H9 (cell line): ENCODE measurements around the gene RGR. TPM values are rescaled to one million over a fixed set of nuclear protein-coding genes. Genes with fewer than 3 reads are reported as not detected.

Experiments used
- DNase-seq: peaks from one replicate; pipeline ENCODE4 v3.0.0-alpha.2; 2017
- H2AFZ ChIP-seq: one replicate; pipeline ENCODE4 v1.6.1; 2013; ENCODE audit warnings: mild to moderate bottlenecking, low read length, control low read depth, moderate library complexity
- H2AK5ac ChIP-seq: 2 replicates; pipeline ENCODE4 v1.6.1; 2013; ENCODE audit warnings: low read length, control low read depth, mixed read lengths; ENCODE audit not compliant: insufficient read length
- H2BK120ac ChIP-seq: one replicate; pipeline ENCODE4 v1.6.1; 2013; ENCODE audit warnings: low read depth, mild to moderate bottlenecking, low read length, control low read depth, inconsistent platforms; ENCODE audit not compliant: poor library complexity, severe bottlenecking
- H2BK12ac ChIP-seq: 2 replicates; pipeline ENCODE4 v1.6.1; 2013; ENCODE audit warnings: low read length, control low read depth, mixed read lengths, low read depth; ENCODE audit not compliant: insufficient read length
- H2BK15ac ChIP-seq: 2 replicates; pipeline ENCODE4 v1.6.1; 2013; ENCODE audit warnings: low read depth, low read length, control low read depth
- H2BK20ac ChIP-seq: one replicate; pipeline ENCODE4 v1.6.1; 2013; ENCODE audit warnings: low read depth, mild to moderate bottlenecking, low read length, control low read depth, inconsistent platforms; ENCODE audit not compliant: poor library complexity, severe bottlenecking
- H2BK5ac ChIP-seq: 2 replicates; pipeline ENCODE4 v1.6.1; 2013; ENCODE audit warnings: low read length, control low read depth, mixed read lengths; ENCODE audit not compliant: insufficient read length
- H3K14ac ChIP-seq: 2 replicates; pipeline ENCODE4 v1.6.1; 2013; ENCODE audit warnings: low read length, control low read depth; ENCODE audit not compliant: insufficient read depth
- H3K18ac ChIP-seq: 2 replicates; pipeline ENCODE4 v1.6.1; 2013; ENCODE audit warnings: low read depth, mild to moderate bottlenecking, mixed read lengths, low read length, control low read depth; ENCODE audit not compliant: insufficient read length
- H3K23ac ChIP-seq: 2 replicates; pipeline ENCODE4 v1.6.1; 2013; ENCODE audit warnings: low read length, control low read depth, mixed read lengths, low read depth; ENCODE audit not compliant: insufficient read length
- H3K23me2 ChIP-seq: 2 replicates; pipeline ENCODE4 v1.6.1; 2013; ENCODE audit warnings: low read depth, mild to moderate bottlenecking, mixed read lengths, low read length, control low read depth; ENCODE audit not compliant: insufficient read length, poor library complexity, severe bottlenecking
- H3K27ac ChIP-seq: 2 replicates; pipeline ENCODE4 v1.5.1; 2013; ENCODE audit warnings: low read length, control low read depth, mixed read lengths, low read depth; ENCODE audit not compliant: insufficient read length
- H3K27me3 ChIP-seq: 2 replicates; pipeline ENCODE4 v1.6.1; 2013; ENCODE audit warnings: low read length, control low read depth, inconsistent platforms; ENCODE audit not compliant: insufficient read depth
- H3K4ac ChIP-seq: 2 replicates; pipeline ENCODE4 v1.6.1; 2013; ENCODE audit warnings: low read depth, mild to moderate bottlenecking, control low read depth, inconsistent platforms, low read length, moderate library complexity
- H3K4me1 ChIP-seq: 2 replicates; pipeline ENCODE4 v1.6.1; 2013; ENCODE audit warnings: low read length, control low read depth, inconsistent platforms; ENCODE audit not compliant: insufficient read depth
- H3K4me2 ChIP-seq: 2 replicates; pipeline ENCODE4 v1.6.1; 2013; ENCODE audit warnings: low read length, control low read depth, mixed read lengths; ENCODE audit not compliant: insufficient read length, insufficient read depth
- H3K56ac ChIP-seq: 2 replicates; pipeline ENCODE4 v1.6.1; 2013; ENCODE audit warnings: low read depth, mild to moderate bottlenecking, mixed read lengths, low read length, control low read depth; ENCODE audit not compliant: insufficient read length
- H3K79me1 ChIP-seq: 2 replicates; pipeline ENCODE4 v1.6.1; 2013; ENCODE audit warnings: low read depth, mild to moderate bottlenecking, moderate library complexity, low read length, control low read depth, inconsistent platforms; ENCODE audit not compliant: insufficient read depth, poor library complexity, severe bottlenecking
- H3K79me2 ChIP-seq: 2 replicates; pipeline ENCODE4 v1.6.1; 2013; ENCODE audit warnings: low read length, control low read depth, inconsistent platforms; ENCODE audit not compliant: insufficient read depth
- H3K9ac ChIP-seq: 2 replicates; pipeline ENCODE4 v1.6.1; 2013; ENCODE audit warnings: low read length, control low read depth, mixed read lengths; ENCODE audit not compliant: insufficient read length; ENCODE audit errors: extremely low read depth
- H3K9me3 ChIP-seq: one replicate; pipeline ENCODE4 v1.6.1; 2013; ENCODE audit warnings: low read depth, low read length, inconsistent platforms; ENCODE audit not compliant: control insufficient read depth
- H3T11ph ChIP-seq: one replicate; pipeline ENCODE4 v1.6.1; 2013; ENCODE audit warnings: mild to moderate bottlenecking, low read length, control low read depth, inconsistent platforms
- H4K20me1 ChIP-seq: one replicate; pipeline ENCODE4 v1.6.1; 2013; ENCODE audit not compliant: control insufficient read depth, insufficient read length, insufficient read depth
- H4K5ac ChIP-seq: 2 replicates; pipeline ENCODE4 v1.6.1; 2013; ENCODE audit warnings: low read depth, mild to moderate bottlenecking, mixed read lengths, low read length, control low read depth; ENCODE audit not compliant: insufficient read length
- H4K8ac ChIP-seq: replicated peaks from 2 replicates; pipeline ENCODE4 v1.6.1; 2013; ENCODE audit warnings: low read length, control low read depth, mixed read lengths, low read depth; ENCODE audit not compliant: insufficient read length
- H4K91ac ChIP-seq: 2 replicates; pipeline ENCODE4 v1.6.1; 2013; ENCODE audit warnings: low read depth, mild to moderate bottlenecking, moderate library complexity, mixed read lengths, low read length, control low read depth; ENCODE audit not compliant: insufficient read length
- H3K27ac Mint-ChIP-seq, 3 experiments: 2 replicates in 2 of 3; 3 replicates in 1 of 3; pipeline ENCODE4 v1.8.0; 2020 to 2021; ENCODE audit warnings: mixed read lengths in 3 of 3, mild to moderate bottlenecking in 1 of 3, moderate library complexity in 1 of 3
- H3K27me3 Mint-ChIP-seq: 2 replicates; pipeline ENCODE4 v1.8.0; 2021; ENCODE audit warnings: low read depth, mild to moderate bottlenecking, moderate library complexity, mixed read lengths
- H3K36me3 Mint-ChIP-seq, 3 experiments: 2 replicates in 2 of 3; 3 replicates in 1 of 3; pipeline ENCODE4 v1.8.0; 2020 to 2021; ENCODE audit warnings: low read depth in 3 of 3, mixed read lengths in 3 of 3; ENCODE audit not compliant: insufficient read depth in 1 of 3
- H3K4me1 Mint-ChIP-seq, 2 experiments: 2 replicates each; pipeline ENCODE4 v1.8.0; 2020; ENCODE audit warnings: mixed read lengths in 2 of 2
- H3K4me3 Mint-ChIP-seq, 2 experiments: 2 replicates in 1 of 2; 3 replicates in 1 of 2; pipeline ENCODE4 v1.8.0; 2020 to 2021; ENCODE audit warnings: mild to moderate bottlenecking in 2 of 2, mixed read lengths in 2 of 2, moderate library complexity in 1 of 2
- H3K9me3 Mint-ChIP-seq, 2 experiments: 2 replicates in 1 of 2; 3 replicates in 1 of 2; pipeline ENCODE4 v1.8.0; 2020; ENCODE audit warnings: mild to moderate bottlenecking in 2 of 2, mixed read lengths in 2 of 2, moderate library complexity in 1 of 2
- CTCF ChIP-seq: fragments of 200-600 bp; sonication (generic); conservative IDR thresholded peaks from 3 replicates; pipeline ENCODE4 v1.8.0; 2021; ENCODE audit warnings: antibody characterized with exemption, mild to moderate bottlenecking
- WGBS: extraction: QIAGEN DNeasy Blood & Tissue Kit; methylation state at CpG from one replicate; pipeline ENCODE4 v1.1.7; 2013; ENCODE audit warnings: missing lambda C conversion rate, low lambda C conversion rate, mixed read lengths; ENCODE audit not compliant: insufficient read length; ENCODE audit errors: extremely low coverage; 5-methylcytosine and 5-hydroxymethylcytosine counted together
- total RNA-seq: library from RNA; stranded (reverse); gene quantifications from 2 replicates; pipeline ENCODE4 v1.2.1, GENCODE V29; 2021

The RGR gene
- total RNA-seq, 1 experiment from 2014 or later, result not detected

- Histone ChIP-seq H3K14ac (no peak overlapping the region), H3K23ac (no peak overlapping the region), H2BK20ac (no peak overlapping the region), H3K27ac (no peak overlapping the region), H4K20me1 (no peaks in the 10 kb centered on the region), H3K56ac (no peak overlapping the region), H3K79me1 (no peaks in the 10 kb centered on the region), H3K9me3 (no peaks in the 10 kb centered on the region), H3K4me2 (no peak overlapping the region), H3K4ac (no peak overlapping the region), H3K27me3 (no peaks in the 10 kb centered on the region), H3K4me1 (no peaks in the 10 kb centered on the region), H3T11ph (no peak overlapping the region), H2BK120ac (no peak overlapping the region), H2BK5ac (no peak overlapping the region), H4K8ac (no peak overlapping the region), H3K9ac (no peak overlapping the region), H3K79me2 (no peaks in the 10 kb centered on the region), H3K23me2 (no peaks in the 10 kb centered on the region), H2AK5ac (no peak overlapping the region), H4K91ac (no peak overlapping the region), H3K18ac (no peak overlapping the region), H2BK12ac (no peak overlapping the region), H2BK15ac (no peak overlapping the region), H4K5ac (no peak overlapping the region), H2AFZ (no peak overlapping the region)
- no peak for DNase-seq
- Mint-ChIP-seq H3K4me3 (no peak overlapping the region), H3K27ac (no peak overlapping the region), H3K4me1 (no peaks in the 10 kb centered on the region), H3K36me3 (no peaks in the 10 kb centered on the region; a peak in 1 of 7 replicates), H3K27me3 (peaks cover 3% of the 10 kb centered on the region; the same call in 1 of the 2 replicates), H3K9me3 (no peaks in the 10 kb centered on the region)
- TF ChIP-seq CTCF, result no peak
- WGBS, result no CpG with 5 or more reads among the region's 10 CpGs
These were observed 36.8 kb upstream of the RGR start for GRCh38 chr10:84208023-84208422.
